Measurements from ENCODE around the gene BCR.

Gene BCR

GRCh38 chr22:23246982-23247766, 66.9 kb downstream of the BCR start:
- DNase-seq = no peak

- DNase-seq = no peak
Measured at GRCh38 chr22:23248583-23248982, 68.3 kb downstream of the BCR start.

GRCh38 chr22:23250056-23250784, 69.9 kb downstream of the BCR start:
- no peak for DNase-seq

DNA sequence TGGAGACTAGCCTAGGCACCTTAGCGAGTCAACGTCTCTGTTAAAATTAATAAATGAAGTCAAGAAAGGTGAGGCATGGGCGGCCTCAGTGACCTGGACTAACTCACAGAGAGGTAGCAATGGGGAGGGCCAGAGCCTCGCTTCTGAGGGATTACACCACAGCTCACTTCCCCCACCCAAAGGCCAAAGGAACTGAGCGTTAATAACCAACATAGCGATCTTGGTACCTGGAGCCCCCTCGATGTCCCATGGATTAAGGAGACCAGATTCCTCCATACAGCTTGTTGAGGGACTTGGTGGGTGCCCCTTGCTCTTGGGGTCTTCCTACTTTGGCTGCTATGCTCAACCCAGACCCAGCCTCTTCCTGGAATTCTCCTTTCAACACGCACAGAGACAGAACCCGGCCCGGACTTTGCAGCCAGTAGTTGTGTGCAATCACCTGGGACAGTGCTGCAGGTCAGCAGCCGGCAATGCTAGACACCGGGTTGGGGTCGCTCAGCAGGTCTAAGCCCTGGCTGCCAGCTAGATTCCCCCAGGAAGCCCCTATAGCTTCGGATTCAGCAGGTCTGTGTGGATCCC, 70.6 kb downstream of the BCR start:
- no peak for DNase-seq

DNA sequence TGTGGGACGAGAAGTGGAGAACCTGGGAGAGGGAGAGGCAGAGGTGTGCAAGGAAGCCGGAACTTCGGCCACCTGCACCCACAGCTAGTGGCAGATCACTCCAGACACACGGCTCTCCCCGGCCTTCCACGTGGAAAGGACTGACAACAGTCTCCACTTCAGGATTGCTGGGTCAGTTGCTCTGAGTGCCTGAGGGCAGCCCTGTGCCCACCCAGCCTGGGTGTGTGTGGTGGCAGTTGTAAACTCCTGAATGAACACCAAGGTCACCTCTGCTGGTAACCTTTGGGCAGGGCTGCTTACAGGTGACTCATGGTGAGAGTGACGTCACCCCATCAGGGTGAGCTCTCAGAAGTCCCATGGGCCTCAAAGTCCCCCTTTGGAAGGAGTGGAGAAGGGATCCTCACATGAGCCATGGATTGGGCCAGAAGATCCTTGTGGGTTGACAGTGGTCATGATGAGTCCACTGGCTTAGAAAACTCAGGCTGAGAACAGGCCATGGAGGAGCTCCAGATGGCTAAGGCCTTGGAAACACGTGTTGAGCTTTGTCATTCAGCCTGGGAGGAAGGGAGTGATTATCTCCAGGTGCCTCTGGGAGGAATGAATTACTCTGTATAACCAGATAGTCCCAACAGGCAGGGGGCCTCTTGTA, 71.3 kb downstream of the BCR start:
- no peak for DNase-seq

GRCh38 chr22:23253475-23254055, 73.3 kb downstream of the BCR start:
- no peak for DNase-seq

DNA sequence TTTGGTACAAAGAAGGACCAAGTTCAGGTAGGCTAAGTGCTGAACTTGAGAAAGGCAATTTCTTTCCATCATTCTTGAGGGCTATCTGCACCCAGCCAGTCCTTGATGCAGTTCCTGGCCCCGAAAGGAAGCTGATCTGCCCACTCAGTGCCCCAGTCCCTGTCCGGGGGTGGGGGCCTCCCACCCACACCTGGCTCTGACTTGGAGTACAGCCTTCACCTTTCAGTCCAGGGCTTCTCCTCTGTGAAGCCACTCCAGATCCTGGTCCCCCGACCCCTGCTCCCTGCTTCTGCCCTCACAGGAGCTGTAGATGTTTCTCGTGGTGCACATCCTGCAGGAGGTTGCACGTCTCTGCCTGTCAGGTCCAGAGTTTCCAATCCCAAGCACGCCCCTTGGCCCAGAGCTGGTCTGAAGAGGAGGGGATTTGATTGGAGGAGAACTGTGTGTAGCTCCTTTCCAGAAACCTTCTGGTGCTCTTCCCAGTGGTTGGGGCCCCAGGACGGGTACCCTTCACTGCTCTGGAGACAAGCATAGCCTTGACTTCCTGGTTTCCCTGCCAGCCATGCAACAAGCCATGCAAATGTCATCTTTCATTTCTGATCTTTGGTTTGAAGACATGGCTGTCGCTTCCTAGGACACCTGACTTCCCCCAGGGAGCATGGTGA, 75.3 kb downstream of the BCR start:
- no peak for DNase-seq

- DNase-seq = no peak
Measured at GRCh38 chr22:23256171-23256932, 76.0 kb downstream of the BCR start.

- no peak for DNase-seq
Measured at GRCh38 chr22:23256986-23257888, 76.9 kb downstream of the BCR start.

- DNase-seq = no peak
Measured at GRCh38 chr22:23257889-23258825, 77.8 kb downstream of the BCR start.

GRCh38 chr22:23258826-23259170, 78.5 kb downstream of the BCR start:
- no peak for DNase-seq

DNA sequence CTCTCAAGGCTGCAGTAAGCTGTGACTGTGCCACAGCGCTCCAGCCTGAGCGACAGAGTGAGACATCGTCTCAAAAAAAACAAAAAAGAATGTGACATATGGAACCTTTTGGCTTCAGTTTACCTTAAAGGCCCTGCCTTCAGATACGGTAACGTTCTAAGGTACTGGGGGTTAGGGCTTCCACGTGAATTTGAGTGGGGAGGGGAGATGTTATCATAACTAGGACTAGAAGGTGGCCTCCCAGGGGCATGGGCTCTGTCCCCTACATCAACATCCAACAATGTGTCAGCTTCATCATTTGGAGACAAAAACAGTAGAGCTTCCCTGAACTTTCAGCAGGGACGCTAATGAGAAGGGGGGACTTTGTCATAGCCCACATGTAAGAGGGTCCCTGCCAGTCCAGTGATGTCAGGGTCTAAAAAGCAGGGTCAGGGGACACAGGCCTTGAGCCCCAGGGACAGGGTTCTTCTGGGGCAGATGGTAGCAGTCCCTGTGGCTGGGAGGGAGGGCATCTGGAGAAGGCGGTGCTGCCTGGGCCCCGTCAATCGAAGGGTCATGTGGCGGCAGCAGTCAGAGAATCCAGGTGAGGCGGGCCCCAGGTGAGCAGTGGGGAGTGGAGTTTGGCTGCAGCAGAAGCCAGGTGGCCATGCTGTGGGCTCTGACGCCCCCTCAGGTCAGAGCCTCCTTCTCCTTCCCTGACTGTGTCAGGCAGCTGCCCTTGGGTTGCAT, 79.8 kb downstream of the BCR start:
- DNase-seq = no peak

GRCh38 chr22:23260645-23261581, 80.6 kb downstream of the BCR start:
- no peak for DNase-seq

- DNase-seq = no peak
Measured at GRCh38 chr22:23261900-23262450, 81.7 kb downstream of the BCR start.

GRCh38 chr22:23262518-23263332, 82.4 kb downstream of the BCR start:
- no peak for DNase-seq
